T-helper 1 cell treated with Interleukin-12 subunit alpha and Interleukin-12 subunit beta and Interleukin-4 antibody, amounts not matched to agents 30 μg/mL and 1 μg/mL, for 36 hours (primary cell): Measurements from ENCODE around the gene ANKMY2.
"Not testable (repeated sequence)": the region's sequence is repeated elsewhere in the genome, so short reads cannot be mapped to it uniquely, and the experiment has no call there.

Experiments
- H3K27ac Mint-ChIP-seq: one replicate; pipeline ENCODE4 v1.8.0; 2021; ENCODE audit warnings: mild to moderate bottlenecking, mixed read lengths
- H3K27me3 Mint-ChIP-seq: one replicate; pipeline ENCODE4 v1.8.0; 2021; ENCODE audit warnings: low read depth, mixed read lengths
- H3K36me3 Mint-ChIP-seq: one replicate; pipeline ENCODE4 v1.8.0; 2021; ENCODE audit warnings: low read depth, mixed read lengths
- H3K4me1 Mint-ChIP-seq: one replicate; pipeline ENCODE4 v1.8.0; 2021; ENCODE audit warnings: low read depth, mixed read lengths
- H3K4me3 Mint-ChIP-seq: one replicate; pipeline ENCODE4 v1.8.0; 2021; ENCODE audit warnings: mild to moderate bottlenecking, moderate library complexity, mixed read lengths
- H3K9me3 Mint-ChIP-seq: one replicate; pipeline ENCODE4 v1.8.0; 2021; ENCODE audit warnings: mixed read lengths

Gene ANKMY2

GRCh38 chr7:16668978-16669377 is 23.4 kb upstream of the ANKMY2 start:
- Mint-ChIP-seq H3K27ac (no peak overlapping the region), H3K36me3 (peaks cover 44% of the 10 kb centered on the region)

GRCh38 chr7:16668049-16668858 is 22.7 kb upstream of the ANKMY2 start:
- no peak overlapping the region for H3K27ac Mint-ChIP-seq
- no peaks in the 10 kb centered on the region for H3K27me3 Mint-ChIP-seq
- H3K36me3 Mint-ChIP-seq: peaks cover 44% of the 10 kb centered on the region

More at GRCh38 chr7:16668978-16669377, 23.4 kb upstream of the ANKMY2 start:
- Mint-ChIP-seq H3K9me3 (peaks cover 4% of the 10 kb centered on the region), H3K27me3 (no peaks in the 10 kb centered on the region), H3K4me1 (peaks cover 4% of the 10 kb centered on the region), H3K4me3 (no peak overlapping the region)

GRCh38 chr7:16667355-16667754 is 21.8 kb upstream of the ANKMY2 start:
- Mint-ChIP-seq H3K9me3 (peaks cover 4% of the 10 kb centered on the region), H3K36me3 (peaks cover 39% of the 10 kb centered on the region), H3K4me3 (no peak overlapping the region), H3K27me3 (no peaks in the 10 kb centered on the region), H3K27ac (no peak overlapping the region), H3K4me1 (peaks cover 5% of the 10 kb centered on the region)

More at GRCh38 chr7:16668049-16668858, 22.7 kb upstream of the ANKMY2 start:
- Mint-ChIP-seq H3K9me3 (peaks cover 4% of the 10 kb centered on the region), H3K4me3 (no peak overlapping the region), H3K4me1 (peaks cover 4% of the 10 kb centered on the region)

GRCh38 chr7:16661924-16662323 is 16.4 kb upstream of the ANKMY2 start:
- H3K9me3 Mint-ChIP-seq: no peaks in the 10 kb centered on the region
- H3K4me3 Mint-ChIP-seq: no peak overlapping the region
- H3K36me3 Mint-ChIP-seq: peaks cover 11% of the 10 kb centered on the region
- no peak overlapping the region for H3K27ac Mint-ChIP-seq
- peaks cover 11% of the 10 kb centered on the region for H3K4me1 Mint-ChIP-seq
- no peaks in the 10 kb centered on the region for H3K27me3 Mint-ChIP-seq

GRCh38 chr7:16660702-16661464 is 15.3 kb upstream of the ANKMY2 start:
- no peaks in the 10 kb centered on the region for H3K27me3 Mint-ChIP-seq

GRCh38 chr7:16659854-16660497 is 14.4 kb upstream of the ANKMY2 start:
- H3K36me3 Mint-ChIP-seq, H3K4me3 Mint-ChIP-seq, H3K27ac Mint-ChIP-seq, H3K27me3 Mint-ChIP-seq, H3K9me3 Mint-ChIP-seq: not testable (repeated sequence)
- H3K4me1 Mint-ChIP-seq: peaks cover 11% of the 10 kb centered on the region

More at GRCh38 chr7:16660702-16661464, 15.3 kb upstream of the ANKMY2 start:
- Mint-ChIP-seq H3K9me3 (no peaks in the 10 kb centered on the region), H3K36me3 (peaks cover 12% of the 10 kb centered on the region), H3K27ac (no peak overlapping the region), H3K4me1 (peaks cover 11% of the 10 kb centered on the region), H3K4me3 (no peak overlapping the region)

- H3K27ac Mint-ChIP-seq: no peak overlapping the region
- no peaks in the 10 kb centered on the region for H3K27me3 Mint-ChIP-seq
- H3K36me3 Mint-ChIP-seq: peaks cover 5% of the 10 kb centered on the region
- H3K9me3 Mint-ChIP-seq: no peaks in the 10 kb centered on the region
- no peak overlapping the region for H3K4me3 Mint-ChIP-seq
- peaks cover 17% of the 10 kb centered on the region for H3K4me1 Mint-ChIP-seq
These were observed 12.2 kb upstream of the ANKMY2 start for GRCh38 chr7:16657656-16658279.

- Mint-ChIP-seq H3K27me3 (no peaks in the 10 kb centered on the region), H3K36me3 (peaks cover 5% of the 10 kb centered on the region), H3K9me3 (no peaks in the 10 kb centered on the region), H3K4me1 (peaks cover 22% of the 10 kb centered on the region), H3K27ac (no peak overlapping the region), H3K4me3 (no peak overlapping the region)
These were observed 10.6 kb upstream of the ANKMY2 start for GRCh38 chr7:16656141-16656540.

- no peaks in the 10 kb centered on the region for H3K27me3 Mint-ChIP-seq
- H3K36me3 Mint-ChIP-seq: peaks cover 5% of the 10 kb centered on the region
- H3K27ac Mint-ChIP-seq: no peak overlapping the region
- H3K4me1 Mint-ChIP-seq: peaks cover 22% of the 10 kb centered on the region
- no peak overlapping the region for H3K4me3 Mint-ChIP-seq
- H3K9me3 Mint-ChIP-seq: no peaks in the 10 kb centered on the region
These were observed 9.8 kb upstream of the ANKMY2 start for GRCh38 chr7:16655394-16655793.

- Mint-ChIP-seq H3K27ac (no peak overlapping the region), H3K27me3 (no peaks in the 10 kb centered on the region), H3K36me3 (peaks cover 5% of the 10 kb centered on the region), H3K4me3 (no peak overlapping the region), H3K9me3 (no peaks in the 10 kb centered on the region), H3K4me1 (peaks cover 34% of the 10 kb centered on the region)
These were observed 7.3 kb upstream of the ANKMY2 start for GRCh38 chr7:16652888-16653287.

GRCh38 chr7:16652240-16652583 is 6.7 kb upstream of the ANKMY2 start:
- Mint-ChIP-seq H3K36me3 (peaks cover 5% of the 10 kb centered on the region), H3K27ac (no peak overlapping the region), H3K4me3 (no peak overlapping the region), H3K4me1 (peaks cover 39% of the 10 kb centered on the region), H3K9me3 (no peaks in the 10 kb centered on the region), H3K27me3 (no peaks in the 10 kb centered on the region)

GRCh38 chr7:16651396-16652239 is 6.1 kb upstream of the ANKMY2 start:
- H3K4me1 Mint-ChIP-seq: peaks cover 45% of the 10 kb centered on the region
- peaks cover 3% of the 10 kb centered on the region for H3K36me3 Mint-ChIP-seq
- no peaks in the 10 kb centered on the region for H3K27me3 Mint-ChIP-seq
- no peak overlapping the region for H3K4me3 Mint-ChIP-seq
- H3K27ac Mint-ChIP-seq: no peak overlapping the region
- no peaks in the 10 kb centered on the region for H3K9me3 Mint-ChIP-seq

- H3K36me3 Mint-ChIP-seq: no peaks in the 10 kb centered on the region
- no peak overlapping the region for H3K4me3 Mint-ChIP-seq
- H3K27me3 Mint-ChIP-seq: no peaks in the 10 kb centered on the region
- peaks cover 43% of the 10 kb centered on the region for H3K4me1 Mint-ChIP-seq
- H3K9me3 Mint-ChIP-seq: no peaks in the 10 kb centered on the region
- no peak overlapping the region for H3K27ac Mint-ChIP-seq
These were observed 4.7 kb upstream of the ANKMY2 start for GRCh38 chr7:16650266-16650665.

GRCh38 chr7:16649196-16649595 is 3.6 kb upstream of the ANKMY2 start:
- no peak overlapping the region for H3K27ac Mint-ChIP-seq
- no peaks in the 10 kb centered on the region for H3K36me3 Mint-ChIP-seq
- H3K4me3 Mint-ChIP-seq: no peak overlapping the region
- no peaks in the 10 kb centered on the region for H3K27me3 Mint-ChIP-seq
- peaks cover 50% of the 10 kb centered on the region for H3K4me1 Mint-ChIP-seq
- H3K9me3 Mint-ChIP-seq: no peaks in the 10 kb centered on the region
